Measurements from ENCODE around the gene STARD13.

STARD13 gene

DNA sequence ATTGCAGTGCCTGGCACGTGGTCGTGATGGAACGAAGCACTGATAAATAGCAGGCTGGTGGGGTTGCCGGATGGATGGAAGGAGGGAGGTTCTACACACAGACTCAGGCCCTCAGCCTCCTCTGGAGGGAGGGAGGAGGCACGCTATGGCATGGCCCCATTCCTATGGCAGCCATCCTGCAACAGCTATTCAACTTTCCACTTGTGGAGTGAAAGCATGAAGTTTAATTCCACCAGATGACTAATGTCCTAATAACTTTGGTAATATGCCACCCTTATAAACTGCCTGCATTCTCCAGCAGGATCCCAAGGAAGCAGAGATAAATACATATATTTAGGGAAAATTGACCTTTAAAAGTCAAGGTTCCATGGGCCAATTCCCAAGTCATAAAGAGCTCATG is 176.9 kb downstream of the STARD13 start:
- DNase-seq = no peak

DNA sequence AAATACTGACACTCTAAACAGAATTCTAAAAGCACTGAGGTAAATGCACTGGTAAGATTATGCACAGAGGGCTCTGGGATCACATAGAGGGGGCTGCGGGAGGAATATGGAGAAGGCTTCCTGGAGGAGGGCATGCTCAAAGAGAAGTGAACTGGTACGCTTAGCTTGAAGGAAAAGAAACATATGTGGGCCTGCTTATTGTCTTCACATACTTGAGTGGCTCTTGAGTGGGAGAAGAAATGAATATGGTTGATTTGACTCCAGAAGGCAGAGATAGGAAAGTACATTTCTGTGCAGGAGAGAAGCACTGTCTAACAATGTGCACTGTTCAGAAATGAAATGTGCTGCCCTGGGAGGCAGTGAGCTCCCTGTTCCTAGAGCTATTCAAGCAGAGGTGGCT is 178.2 kb downstream of the STARD13 start:
- no peak for DNase-seq

DNA sequence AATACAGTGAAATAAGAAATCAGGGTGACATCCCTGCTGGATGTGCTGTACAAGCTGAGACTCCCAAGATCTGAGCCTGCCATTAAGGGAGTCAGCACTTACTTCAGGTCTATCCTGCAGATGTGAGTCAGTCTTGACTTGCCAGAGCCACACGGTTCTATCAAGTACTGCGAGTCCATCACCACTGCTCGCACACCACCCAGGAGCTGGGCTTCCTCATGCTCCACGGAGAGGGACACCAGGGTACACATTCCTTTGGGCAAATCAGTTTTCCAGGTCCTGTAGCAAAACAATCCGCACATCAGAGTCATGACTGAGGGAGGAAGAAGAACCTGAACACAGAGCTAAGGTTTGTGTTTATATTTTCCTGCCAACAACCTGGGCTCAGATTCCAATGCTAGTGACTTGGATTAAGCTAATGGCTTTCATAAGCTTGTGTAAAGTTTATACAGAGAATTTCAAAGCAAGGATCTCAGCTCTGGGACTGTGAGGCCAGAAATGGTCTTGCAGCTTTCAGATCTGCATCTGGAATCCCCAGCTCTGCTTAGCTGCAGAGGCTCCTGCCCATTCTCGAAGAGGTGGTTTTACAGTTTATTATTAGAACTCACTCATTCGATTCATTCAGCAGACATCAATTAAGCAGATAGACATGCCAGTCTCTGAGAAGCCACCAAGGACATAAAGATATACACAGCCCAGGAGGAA is 178.7 kb downstream of the STARD13 start:
- DNase-seq = no peak

DNA sequence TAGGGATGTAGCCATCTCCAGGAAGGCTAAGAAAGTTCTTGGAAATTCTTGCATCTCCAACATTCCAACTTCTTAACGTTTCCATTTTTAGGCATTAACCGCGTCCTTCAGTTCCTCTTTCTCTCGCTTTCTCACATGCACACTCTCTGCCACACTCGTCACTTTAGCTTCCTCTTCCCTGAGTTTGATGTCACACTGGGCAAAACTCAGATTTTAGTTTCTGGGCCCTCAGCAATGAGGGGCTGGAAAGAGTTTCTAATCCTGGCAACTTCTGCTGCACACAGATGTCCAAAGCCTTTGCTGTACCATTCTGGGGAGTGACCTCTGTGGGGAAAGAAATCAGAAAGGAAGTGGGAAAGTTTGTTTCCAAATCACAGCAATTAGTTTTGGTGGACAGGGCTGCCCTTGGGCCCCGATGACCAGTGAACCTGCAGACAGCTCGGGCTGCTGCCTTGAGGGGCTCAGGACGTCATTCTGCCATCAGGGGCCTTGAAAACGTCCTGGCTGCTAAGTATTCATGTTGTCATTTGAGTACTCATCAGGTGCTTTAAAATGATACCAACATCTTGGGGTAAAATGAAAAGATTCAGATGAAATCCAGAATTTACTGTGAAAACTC is 180.1 kb downstream of the STARD13 start:
- DNase-seq = no peak

DNA sequence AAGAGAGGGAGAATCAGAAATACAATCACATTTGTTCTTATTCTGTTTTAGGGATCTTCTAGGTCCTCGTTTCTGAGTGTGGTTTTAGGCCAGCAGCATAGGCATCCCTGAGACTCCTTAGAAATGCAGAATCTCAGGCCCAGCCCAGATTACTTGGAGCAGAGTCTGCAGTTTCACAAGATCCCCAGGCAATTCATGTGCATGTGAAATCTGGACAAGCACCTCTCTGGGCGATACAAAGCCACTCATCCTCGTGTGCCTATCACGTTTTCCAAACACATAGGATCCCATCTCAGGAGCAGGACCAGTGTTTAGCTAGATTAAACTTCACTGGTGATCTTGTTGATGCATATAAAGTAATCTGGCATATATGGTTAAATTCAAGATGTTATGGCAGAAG is 182.1 kb downstream of the STARD13 start:
- DNase-seq = no peak

DNA sequence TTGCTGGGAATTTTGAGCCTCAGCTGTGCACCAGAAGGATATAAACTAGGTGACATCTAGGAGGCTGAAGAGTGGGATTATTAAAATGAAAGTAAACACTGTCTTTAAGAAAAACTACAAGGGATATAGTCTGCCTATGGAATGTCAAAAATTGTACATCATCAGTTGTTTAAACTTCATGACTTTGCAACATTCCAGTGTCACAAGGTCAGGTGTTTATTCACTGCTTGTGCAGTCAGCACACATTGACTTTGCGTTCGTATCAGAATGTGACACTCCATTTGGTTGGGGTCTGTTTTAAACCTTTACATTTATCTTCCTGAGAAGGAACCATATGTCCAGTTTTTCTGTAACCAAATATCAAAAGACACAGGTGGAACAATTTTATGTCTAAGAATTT is 183.7 kb downstream of the STARD13 start:
- DNase-seq = no peak

DNA sequence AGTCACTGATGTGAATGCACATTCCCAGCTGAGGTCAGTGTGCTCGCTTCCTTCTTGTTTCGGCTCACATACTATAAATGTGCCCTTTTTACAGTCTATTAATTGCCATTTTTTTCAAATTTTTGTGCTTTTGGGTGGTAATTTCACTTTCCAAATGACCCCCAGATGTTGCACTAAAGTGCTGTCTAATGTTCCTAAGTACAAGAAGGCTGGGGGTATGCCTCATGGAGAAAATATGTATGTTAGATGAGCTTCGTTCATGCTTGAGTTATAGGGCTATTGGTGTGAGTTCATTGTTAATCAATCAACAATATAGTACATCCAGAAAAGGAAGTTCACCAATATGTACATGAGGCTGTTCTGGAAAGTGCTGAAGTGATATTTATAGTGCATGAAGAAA is 184.7 kb downstream of the STARD13 start:
- no peak for DNase-seq

DNA sequence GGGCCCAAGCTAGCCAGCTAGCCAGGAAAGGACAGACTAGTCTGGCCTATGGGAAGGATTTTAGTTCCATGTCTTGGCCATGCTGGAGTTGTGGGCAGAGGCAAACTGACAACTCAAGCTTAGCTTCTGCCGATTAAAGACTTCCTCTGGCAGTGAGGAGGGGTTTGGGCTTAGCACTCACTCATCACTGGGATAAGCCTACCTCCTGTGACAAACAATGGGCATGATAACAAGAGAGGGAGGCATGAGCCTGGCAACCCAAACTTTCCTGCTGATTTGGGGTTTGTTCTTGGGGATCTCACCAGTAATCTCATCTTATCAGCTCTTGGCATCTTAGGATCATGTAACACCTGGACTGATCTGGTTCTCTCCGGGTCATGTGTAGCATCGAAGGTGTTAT is 185.7 kb downstream of the STARD13 start:
- DNase-seq = no peak

DNA sequence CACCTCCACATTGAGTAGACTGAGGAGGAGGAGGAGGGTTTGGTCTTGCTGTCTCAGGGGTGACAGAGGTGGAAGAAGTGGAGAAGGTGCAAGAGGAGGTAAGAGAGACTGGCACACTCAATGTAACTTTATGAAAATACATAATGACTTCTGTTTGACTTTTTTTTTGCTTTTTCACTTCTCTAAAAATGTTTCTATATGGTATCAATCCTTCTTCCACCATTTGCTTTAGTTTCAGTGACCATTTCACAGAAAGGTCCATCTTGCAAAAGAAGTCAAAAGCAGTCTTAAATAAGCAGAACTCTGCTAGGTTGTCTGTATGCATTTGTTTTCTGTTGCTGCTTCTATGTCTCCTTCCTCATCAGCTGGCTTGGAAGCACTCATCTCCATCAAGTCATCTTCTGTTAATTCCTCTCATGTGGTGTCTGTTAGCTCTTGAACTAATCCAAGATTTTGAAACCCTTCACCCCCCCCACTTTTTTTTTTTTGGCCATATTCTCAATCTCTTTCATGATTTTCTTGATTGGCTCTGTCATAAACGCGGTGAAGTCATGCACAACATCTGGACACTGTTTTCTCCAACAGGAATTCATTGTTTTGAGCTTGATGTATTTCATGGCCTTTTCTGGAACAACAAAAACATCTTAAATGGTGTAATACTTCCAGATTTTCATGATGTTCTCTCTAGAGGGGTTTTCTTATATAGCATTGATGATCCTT is 188.5 kb downstream of the STARD13 start:
- no peak for DNase-seq

DNA sequence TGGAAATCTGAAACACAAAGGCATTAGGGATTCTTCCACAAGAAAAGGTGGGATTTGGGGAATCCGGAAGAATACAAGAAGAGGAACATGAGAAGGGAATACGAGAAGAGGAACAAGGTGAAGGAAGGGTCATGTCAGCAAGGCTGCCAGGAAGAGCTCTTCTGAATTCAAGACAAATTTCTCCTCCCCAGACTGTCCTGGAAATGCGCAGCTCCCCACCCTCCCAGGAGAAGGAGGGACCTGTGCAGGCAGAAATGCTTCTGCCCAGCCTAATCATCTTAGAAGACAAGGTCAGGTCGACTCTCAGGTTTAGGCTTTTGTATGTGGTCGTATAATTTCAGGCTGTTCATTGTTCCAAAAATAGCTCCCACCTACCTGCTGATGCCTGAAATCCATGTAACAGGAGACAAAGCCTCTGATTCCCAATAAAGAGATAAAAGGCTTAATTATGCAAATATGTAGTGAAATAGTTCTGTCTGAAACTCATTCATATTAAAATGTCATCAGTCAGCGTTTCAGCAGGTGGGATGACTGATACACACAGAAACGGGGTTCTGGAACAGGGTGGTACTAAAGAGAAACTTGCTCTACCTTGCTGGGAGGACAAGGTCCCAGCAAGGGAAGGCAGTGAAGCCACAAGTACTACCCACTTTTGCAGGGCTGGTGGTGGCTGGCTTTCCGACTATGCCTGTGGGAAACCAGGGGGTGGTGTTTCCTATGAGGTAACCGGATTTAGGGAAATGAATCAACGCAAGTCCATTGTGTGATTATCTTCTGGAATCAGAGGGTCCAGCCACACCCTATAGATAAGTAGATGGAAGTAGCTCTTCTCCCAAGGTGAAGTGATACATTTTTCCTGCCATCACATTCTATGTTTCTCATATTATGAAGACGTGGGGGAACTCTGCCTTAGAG is 193.2 kb downstream of the STARD13 start:
- DNase-seq = no peak

DNA sequence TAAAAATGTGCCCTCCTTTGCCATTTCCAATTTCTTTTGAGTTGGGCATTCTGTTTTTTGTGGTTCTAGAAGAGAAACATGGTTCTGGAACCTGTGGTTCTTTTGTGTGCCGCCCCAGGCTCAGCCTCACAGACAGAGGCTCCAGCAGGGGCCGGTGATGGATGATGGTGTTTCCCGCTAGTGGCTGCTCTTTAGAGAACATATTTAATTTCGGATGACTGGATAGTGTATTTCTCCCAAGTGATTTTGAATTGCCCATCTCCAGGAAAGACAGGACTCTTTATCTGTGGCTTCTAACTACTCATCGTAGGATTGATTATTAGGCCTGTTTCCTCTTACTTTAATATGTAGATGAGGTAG is 194.2 kb downstream of the STARD13 start:
- no peak for DNase-seq

DNA sequence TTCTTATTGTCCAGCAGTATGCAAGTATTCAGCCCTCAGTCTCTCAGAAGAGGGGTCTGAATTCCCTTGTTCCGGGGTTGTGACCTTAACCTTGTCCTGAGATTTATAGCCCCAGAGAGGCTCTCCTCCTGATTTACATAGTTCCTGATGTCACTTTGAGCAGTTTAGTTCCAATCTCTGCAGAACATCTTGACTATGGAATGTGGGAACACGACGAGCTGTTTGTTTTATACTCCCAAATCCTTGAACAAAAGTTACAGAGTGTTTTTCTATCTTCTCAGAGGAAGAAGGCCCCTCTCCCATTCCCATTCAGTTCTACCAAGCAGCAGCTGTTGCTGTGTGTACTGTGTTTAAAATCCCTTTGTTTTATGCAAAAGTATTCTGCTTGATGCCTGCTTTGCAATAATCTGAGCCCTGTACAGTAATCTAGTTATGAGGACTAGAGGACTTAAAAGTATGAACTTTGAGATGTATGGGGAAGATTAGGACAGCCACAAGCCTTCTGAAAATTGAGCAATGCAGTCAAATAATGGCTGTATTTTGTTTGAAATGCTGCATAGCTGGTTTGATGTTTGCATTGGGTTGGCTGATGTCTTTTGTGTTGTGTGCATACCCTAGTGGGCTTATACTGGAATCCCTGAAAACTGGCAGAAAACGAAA is 194.7 kb downstream of the STARD13 start:
- no peak for DNase-seq

DNA sequence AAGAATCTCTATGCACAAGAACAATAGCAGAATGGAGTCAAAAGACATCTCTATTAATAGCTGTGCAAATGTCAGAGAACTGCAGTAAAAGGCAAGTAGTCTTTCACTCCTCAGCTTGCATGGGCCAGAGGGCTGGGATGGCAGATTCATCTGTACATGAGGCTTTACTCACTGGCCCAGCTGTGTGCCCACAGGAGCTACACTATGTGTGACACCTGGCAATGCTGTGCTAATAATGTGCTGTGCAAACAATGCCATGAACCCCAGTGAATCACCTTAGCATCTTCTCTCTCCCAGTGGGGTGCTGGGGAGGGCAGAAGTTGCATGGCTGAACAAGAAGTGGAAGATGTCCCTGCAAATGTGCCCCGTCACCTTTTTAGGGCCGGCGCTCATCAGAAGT is 196.2 kb downstream of the STARD13 start:
- DNase-seq = no peak

DNA sequence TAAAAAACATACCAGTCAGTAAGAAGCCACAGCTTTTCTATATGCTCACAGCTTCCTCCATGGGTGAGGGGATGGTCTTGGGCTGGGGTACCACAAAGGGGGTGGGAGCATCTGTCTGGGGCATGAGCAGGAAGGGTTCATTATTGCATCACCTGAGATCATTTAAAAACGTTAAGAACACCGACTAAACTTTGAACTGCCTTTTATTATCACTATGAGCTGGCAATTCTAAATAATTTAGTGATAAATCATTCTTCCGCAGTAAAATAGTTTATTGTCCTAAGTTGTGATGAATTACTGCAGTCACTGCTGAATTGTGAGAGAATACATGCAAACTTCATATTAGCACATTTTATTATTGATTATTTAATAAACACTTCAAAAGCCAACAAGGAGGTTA is 197.8 kb downstream of the STARD13 start:
- no peak for DNase-seq

DNA sequence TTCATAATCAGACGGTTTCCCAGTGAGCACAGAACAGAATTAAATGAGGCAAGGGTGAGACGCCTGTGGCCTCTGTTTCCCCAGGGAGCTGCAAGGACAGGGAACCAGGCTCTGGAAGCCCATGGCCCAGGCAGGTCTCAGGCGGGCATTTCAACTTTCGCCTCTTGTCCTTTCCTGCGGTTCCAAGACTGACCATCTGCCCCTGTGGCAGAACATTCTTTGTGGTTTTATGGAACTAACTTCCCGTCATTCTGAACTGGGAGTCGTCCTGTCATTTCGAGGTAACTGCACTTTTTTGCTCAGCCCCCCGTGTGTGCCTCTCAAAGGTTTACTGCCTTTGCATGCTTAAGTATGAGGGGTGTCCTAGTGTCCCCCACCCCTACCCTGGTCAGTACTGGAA is 198.5 kb downstream of the STARD13 start:
- DNase-seq = no peak

DNA sequence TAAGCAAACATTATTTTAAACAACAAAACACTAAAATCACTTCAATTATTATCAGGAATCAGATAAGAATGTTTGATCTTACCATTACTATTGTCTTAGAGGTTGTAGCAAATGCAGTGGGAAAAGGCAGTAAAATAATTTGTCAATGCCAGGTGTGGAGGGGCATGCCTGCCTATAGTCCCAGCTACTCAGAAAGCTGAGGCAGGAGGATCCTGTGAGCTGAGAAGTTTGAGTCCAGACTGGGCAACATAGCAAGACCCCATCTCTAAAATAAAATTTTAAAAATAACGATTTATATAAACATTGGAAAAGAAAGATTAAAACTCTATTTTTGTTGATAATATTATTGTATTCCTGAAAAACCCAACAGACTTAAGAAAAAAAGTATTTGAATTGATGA is 202.5 kb downstream of the STARD13 start:
- no peak for DNase-seq

DNA sequence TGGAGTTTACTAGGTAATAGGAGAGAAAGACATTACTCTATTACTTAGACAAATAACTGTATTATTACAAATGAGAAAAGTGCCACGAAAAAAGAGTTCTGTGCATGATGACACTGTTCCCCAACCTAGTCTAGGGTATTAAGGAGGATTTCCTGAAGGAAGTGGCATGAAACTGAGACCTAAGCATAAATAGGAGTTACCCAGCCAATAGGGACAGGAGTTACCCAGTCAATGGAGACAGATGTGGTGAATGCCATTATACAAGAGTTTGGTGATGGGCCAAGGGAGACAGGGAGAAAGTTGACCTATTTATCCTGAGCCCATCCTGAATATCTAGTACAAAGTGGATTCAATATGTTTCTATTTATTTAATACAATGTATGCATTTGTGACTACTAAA is 203.9 kb downstream of the STARD13 start:
- no peak for DNase-seq

DNA sequence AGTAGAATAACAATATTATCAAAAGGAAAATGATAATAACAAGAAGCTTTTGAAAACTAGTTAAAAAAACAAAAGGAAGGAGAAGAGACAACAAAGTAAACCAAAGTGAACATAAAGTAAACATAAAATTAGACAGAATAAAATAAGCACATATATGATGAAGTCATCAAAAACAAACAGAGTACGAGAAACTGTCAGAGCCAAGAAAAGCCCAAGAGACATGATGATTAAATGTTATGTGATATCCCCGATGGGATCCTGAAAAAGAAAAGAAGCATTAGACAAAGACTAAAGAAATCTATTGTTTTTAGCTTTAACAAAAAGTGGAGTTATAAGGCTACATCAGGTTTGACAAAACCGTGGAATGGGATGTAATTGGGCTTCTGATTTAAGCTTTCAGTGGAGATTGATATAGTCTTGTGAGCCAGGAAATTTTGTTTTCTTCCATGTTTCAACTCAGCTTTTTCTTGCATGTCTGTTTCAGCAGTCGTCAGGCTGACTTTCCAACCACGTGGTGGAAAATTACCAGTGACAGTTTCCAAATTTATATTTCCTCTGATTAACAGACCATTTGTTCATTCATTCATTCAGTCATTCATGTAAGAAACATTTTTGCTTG is 204.5 kb downstream of the STARD13 start:
- no peak for DNase-seq

DNA sequence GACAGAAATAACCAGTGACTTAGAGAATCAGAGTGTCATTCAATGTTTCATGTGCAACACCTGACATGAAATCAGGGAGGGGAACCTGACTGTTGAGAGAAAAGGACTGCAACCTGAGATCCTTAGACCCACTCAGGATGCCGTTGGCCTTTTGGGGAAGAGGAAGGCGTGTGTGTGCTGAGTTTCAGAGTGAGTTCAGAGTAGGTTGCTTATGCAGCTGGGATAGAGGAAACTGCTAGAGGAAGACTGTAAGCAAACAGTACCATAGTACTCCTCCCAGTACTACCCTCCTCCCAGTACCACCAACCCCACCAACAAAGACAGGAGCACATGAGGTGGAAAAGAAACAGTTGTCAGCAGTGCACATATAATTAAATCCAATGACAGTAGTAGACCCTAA is 205.6 kb downstream of the STARD13 start:
- DNase-seq = no peak

DNA sequence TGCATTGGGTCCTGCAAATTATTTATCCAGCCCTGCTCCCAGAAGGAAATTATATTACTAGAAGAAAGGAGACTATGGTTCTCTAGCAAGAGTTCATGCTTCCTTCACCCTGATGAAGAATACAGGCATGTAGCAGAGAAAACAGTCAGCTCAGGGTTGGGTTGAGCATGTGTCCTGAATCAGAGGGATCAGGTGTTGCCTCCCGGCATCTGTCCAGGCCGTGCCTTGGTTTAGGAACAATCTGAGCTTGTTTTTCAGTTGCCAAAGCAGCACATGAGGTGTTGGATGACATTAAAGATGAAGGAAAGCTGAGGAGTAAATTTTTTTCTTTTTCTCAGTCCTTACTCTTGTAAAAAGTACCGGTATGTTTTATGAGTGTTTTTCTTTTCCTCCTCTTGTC is 207.3 kb downstream of the STARD13 start:
- DNase-seq = no peak

DNA sequence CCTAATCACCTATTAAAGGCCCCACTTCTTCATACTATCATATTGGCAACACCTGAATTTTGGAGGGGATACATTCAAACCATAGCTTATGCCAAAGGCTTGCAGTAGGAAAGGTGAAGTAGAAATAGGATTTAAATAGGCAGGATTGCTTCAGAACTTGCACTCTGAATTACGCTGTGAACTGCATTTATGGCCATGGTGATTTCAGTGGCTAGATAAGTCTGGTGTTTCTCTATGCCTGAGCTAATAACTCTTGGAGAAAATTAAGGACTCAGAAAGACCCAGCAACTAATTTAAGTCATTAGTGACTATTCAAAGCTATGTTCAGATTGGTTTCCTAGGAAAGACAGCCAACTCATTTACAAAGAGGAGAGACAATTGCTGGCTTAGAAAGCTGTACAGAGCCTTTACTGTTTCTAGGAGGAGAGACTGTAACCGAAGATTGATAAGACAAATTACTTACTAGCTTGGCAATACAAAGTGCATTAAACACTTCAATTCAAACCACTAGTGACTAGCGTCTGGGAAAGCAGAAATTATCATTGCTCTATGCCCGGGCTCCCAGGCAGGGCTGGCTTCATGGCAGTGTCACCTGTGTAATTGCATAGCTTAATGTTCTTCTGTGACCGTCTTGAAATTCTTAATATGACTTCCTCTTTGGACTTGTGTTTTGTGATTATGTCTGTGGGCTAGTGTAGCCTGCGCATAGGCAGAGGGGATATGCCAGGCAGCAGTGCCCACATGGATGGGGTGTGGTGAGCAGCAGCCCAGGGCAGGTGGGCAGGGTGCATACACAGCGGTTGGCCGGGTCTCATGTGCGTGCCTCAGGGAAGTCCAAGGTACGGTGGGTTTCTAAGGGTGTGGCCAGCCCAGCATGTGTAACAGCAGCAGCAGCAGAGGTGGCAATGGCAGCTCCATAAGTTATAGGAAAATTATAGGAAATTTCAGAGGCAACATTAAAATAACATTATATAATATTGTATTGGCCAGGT is 209.3 kb downstream of the STARD13 start:
- DNase-seq = no peak
